ENCODE measurements around the gene UBL7.
"Not testable (repeated sequence)": the region's sequence is repeated elsewhere in the genome, so short reads cannot be mapped to it uniquely, and the experiment has no call there.

UBL7 gene

GRCh38 chr15:74460871-74461846 is at the start of gene UBL7:
UBL7 (minus strand) TSS chr15:74461160; CDS start chr15:74458867, 2,293 bp downstream.
- DNase-seq (ENCODE audit: low read depth) = peak; percentile 95

GRCh38 chr15:74506515-74506840 is 45.5 kb upstream of the UBL7 start:
- DNase-seq (ENCODE audit: low read depth) = no peak

GRCh38 chr15:74505837-74506514 is 45.0 kb upstream of the UBL7 start:
- no peak for DNase-seq (ENCODE audit: low read depth)

- no peak for DNase-seq (ENCODE audit: low read depth)
Observed at GRCh38 chr15:74504836-74505235, 43.9 kb upstream of the UBL7 start.

GRCh38 chr15:74504418-74504817 is 43.5 kb upstream of the UBL7 start:
- no peak for DNase-seq (ENCODE audit: low read depth)

- no peak for DNase-seq (ENCODE audit: low read depth)
Observed at GRCh38 chr15:74502301-74502700, 41.3 kb upstream of the UBL7 start.

- no peak for DNase-seq (ENCODE audit: low read depth)
Observed at GRCh38 chr15:74500401-74500800, 39.4 kb upstream of the UBL7 start.

- no peak for DNase-seq (ENCODE audit: low read depth)
Observed at GRCh38 chr15:74499366-74499765, 38.4 kb upstream of the UBL7 start.

- DNase-seq (ENCODE audit: low read depth) = no peak
Observed at GRCh38 chr15:74497584-74497983, 36.6 kb upstream of the UBL7 start.

GRCh38 chr15:74496648-74497047 is 35.7 kb upstream of the UBL7 start:
- DNase-seq (ENCODE audit: low read depth) = no peak

- no peak for DNase-seq (ENCODE audit: low read depth)
Observed at GRCh38 chr15:74490339-74490689, 29.4 kb upstream of the UBL7 start.

- DNase-seq (ENCODE audit: low read depth) = peak; percentile 50
Observed at GRCh38 chr15:74489518-74490338, 28.8 kb upstream of the UBL7 start.

GRCh38 chr15:74488776-74489175 is 27.8 kb upstream of the UBL7 start:
- DNase-seq (ENCODE audit: low read depth) = no peak

GRCh38 chr15:74482661-74483060 is 21.7 kb upstream of the UBL7 start:
- no peak for DNase-seq (ENCODE audit: low read depth)

GRCh38 chr15:74480364-74480763 is 19.4 kb upstream of the UBL7 start:
- DNase-seq (ENCODE audit: low read depth) = not testable (repeated sequence)

- DNase-seq (ENCODE audit: low read depth) = not testable (repeated sequence)
Observed at GRCh38 chr15:74471621-74472020, 10.7 kb upstream of the UBL7 start.

GRCh38 chr15:74470631-74471395 is 9.9 kb upstream of the UBL7 start:
- DNase-seq (ENCODE audit: low read depth) = no peak

- no peak for DNase-seq (ENCODE audit: low read depth)
Observed at GRCh38 chr15:74468341-74469032, 7.5 kb upstream of the UBL7 start.

GRCh38 chr15:74466570-74466969 is 5.6 kb upstream of the UBL7 start:
- DNase-seq (ENCODE audit: low read depth) = no peak

- no peak for DNase-seq (ENCODE audit: low read depth)
Observed at GRCh38 chr15:74464897-74465296, 3.9 kb upstream of the UBL7 start.

GRCh38 chr15:74464216-74464615 is 3.3 kb upstream of the UBL7 start:
- no peak for DNase-seq (ENCODE audit: low read depth)
